K562 (cell line): Measurements from ENCODE around the gene SUV39H2. TPM values are rescaled to one million over a fixed set of nuclear protein-coding genes. Genes with fewer than 3 reads are reported as not detected.

Experiments
- ARHGAP35 ChIP-seq: fragments of 450-650 bp; IDR thresholded peaks from 2 replicates; pipeline ENCODE4 v1.6.1; 2018; ENCODE audit not compliant: partially characterized antibody
- ATF1 ChIP-seq, 2 experiments: fragments of 450-650 bp in 1 of 2; IDR thresholded peaks; 2 replicates each; pipeline ENCODE4 v1.6.1; 2016; ENCODE audit warnings: missing compliant biosample characterization in 1 of 2, missing genetic modification characterization in 1 of 2
- ATF7 ChIP-seq: fragments of 450-650 bp; IDR thresholded peaks from 2 replicates; pipeline ENCODE4 v1.7.1; 2014; ENCODE audit warnings: mild to moderate bottlenecking, moderate library complexity
- BDP1 ChIP-seq: IDR thresholded peaks from 3 replicates; pipeline ENCODE4 v1.6.1; 2011; ENCODE audit not compliant: insufficient read length, insufficient read depth
- CREM ChIP-seq: IDR thresholded peaks from 2 replicates; pipeline ENCODE4 v1.6.1; 2014; ENCODE audit warnings: antibody characterized with exemption, low read depth
- FOXJ2 ChIP-seq: fragments of 200-800 bp; sonication (Bioruptor generic); IDR thresholded peaks from 2 replicates; pipeline ENCODE4 v1.6.1; 2016; ENCODE audit warnings: missing genetic modification characterization, missing compliant biosample characterization
- KDM5B ChIP-seq: fragments of 200-600 bp; sonication (generic); IDR thresholded peaks from 2 replicates; pipeline ENCODE4 v1.6.1; 2012; ENCODE audit warnings: low read depth, mild to moderate bottlenecking, moderate library complexity, low read length, control low read depth, inconsistent platforms; ENCODE audit not compliant: insufficient replicate concordance
- LARP7 ChIP-seq: fragments of 450-650 bp; IDR thresholded peaks from 2 replicates; pipeline ENCODE4 v1.6.1; 2016
- MTF1 ChIP-seq: fragments of 250-450 bp; sonication (Bioruptor Pico); IDR thresholded peaks from 2 replicates; pipeline ENCODE4 v1.9.0; 2021; ENCODE audit warnings: moderate library complexity, mild to moderate bottlenecking, inconsistent platforms, borderline replicate concordance
- POLR2AphosphoS5 ChIP-seq: IDR thresholded peaks from 2 replicates; pipeline ENCODE4 v1.6.1; 2011; ENCODE audit warnings: mild to moderate bottlenecking, low read depth, low read length, moderate library complexity; ENCODE audit not compliant: control insufficient read depth, insufficient read depth
- RBM25 ChIP-seq: fragments of 200-400 bp; formaldehyde crosslinking; IDR thresholded peaks from 2 replicates; pipeline ENCODE4 v1.6.1; 2018; ENCODE audit warnings: low read length, low read depth, moderate library complexity; ENCODE audit not compliant: severe bottlenecking
- RFX1 ChIP-seq: fragments of 450-650 bp; IDR thresholded peaks from 2 replicates; pipeline ENCODE4 v1.6.1; 2016; ENCODE audit warnings: mild to moderate bottlenecking, moderate library complexity
- SMAD2 ChIP-seq: fragments of 150-350 bp; IDR thresholded peaks from 2 replicates; pipeline ENCODE4 v1.6.1; 2014; ENCODE audit warnings: low read depth, mild to moderate bottlenecking, low read length
- ZNF79 ChIP-seq: fragments of 250-450 bp; sonication (Bioruptor Pico); IDR thresholded peaks from 2 replicates; pipeline ENCODE4 v1.4.0; 2020; ENCODE audit warnings: low read depth, mild to moderate bottlenecking, moderate library complexity
- polyA plus RNA-seq, 8 experiments: library from polyadenylated mRNA; depleted of rRNA in 4 of 8; stranded (reverse) in 5 of 8; unstranded in 3 of 8; fragments of >200 nt; fragmentation: Nextera tagmentation in 2 of 8; fragmentation: Illumina TruSeq in 1 of 8; extraction: Ambion mirVana in 2 of 8; extraction: Trizol in 1 of 8; gene quantifications; 2 replicates each; pipeline versions ENCODE4 v1.2.1 to v1.2.3, GENCODE V29; 2011 to 2014; ENCODE audit warnings: inconsistent platforms in 1 of 8, missing spikeins in 1 of 8
- total RNA-seq, 7 experiments: library from RNA; depleted of rRNA in 6 of 7; stranded (reverse); fragments of >200 nt in 6 of 7; fragmentation: Illumina TruSeq in 2 of 7; extraction: Trizol in 2 of 7; gene quantifications; 2 replicates each; pipeline versions ENCODE4 v1.2.1 to v1.2.3, GENCODE V29; 2011 to 2021; ENCODE audit warnings: low replicate concordance in 1 of 7
- TF ChIP-seq, protein P1 (sequence below), 3 experiments: IDR thresholded peaks in 2 of 3; conservative IDR thresholded peaks in 1 of 3; 2 replicates each; pipeline ENCODE4 v1.5.1; 2011 to 2012; ENCODE audit warnings: low read length in 3 of 3, mild to moderate bottlenecking in 3 of 3, control low read depth in 2 of 3, improper control_type of control experiment in 1 of 3, inconsistent platforms in 1 of 3, low read depth in 1 of 3, mixed read lengths in 1 of 3, moderate library complexity in 1 of 3; ENCODE audit not compliant: insufficient read depth in 2 of 3
- TF ChIP-seq, protein P2 (sequence below): sonication (generic); formaldehyde crosslinking; IDR thresholded peaks from 2 replicates; pipeline ENCODE4 v1.8.0; 2023; ENCODE audit warnings: missing genetic modification reagents, mild to moderate bottlenecking, borderline replicate concordance
- TF ChIP-seq, protein P3 (sequence below): sonication (generic); formaldehyde crosslinking; IDR thresholded peaks from 2 replicates; pipeline ENCODE4 v1.8.1; 2023; ENCODE audit warnings: mild to moderate bottlenecking, missing genetic modification reagents
- TF ChIP-seq, protein P4 (sequence below): sonication (generic); formaldehyde crosslinking; IDR thresholded peaks from 2 replicates; pipeline ENCODE4 v1.8.0; 2022; ENCODE audit warnings: mild to moderate bottlenecking, low read depth, missing genetic modification reagents

SUV39H2 gene
- total and polyA plus RNA-seq, 9 of the 15 experiments (the other 6 are each of a cell fraction or from before 2014, with no cell fraction given) = 24.1 to 54.3 (median 41.3) TPM

DNA sequence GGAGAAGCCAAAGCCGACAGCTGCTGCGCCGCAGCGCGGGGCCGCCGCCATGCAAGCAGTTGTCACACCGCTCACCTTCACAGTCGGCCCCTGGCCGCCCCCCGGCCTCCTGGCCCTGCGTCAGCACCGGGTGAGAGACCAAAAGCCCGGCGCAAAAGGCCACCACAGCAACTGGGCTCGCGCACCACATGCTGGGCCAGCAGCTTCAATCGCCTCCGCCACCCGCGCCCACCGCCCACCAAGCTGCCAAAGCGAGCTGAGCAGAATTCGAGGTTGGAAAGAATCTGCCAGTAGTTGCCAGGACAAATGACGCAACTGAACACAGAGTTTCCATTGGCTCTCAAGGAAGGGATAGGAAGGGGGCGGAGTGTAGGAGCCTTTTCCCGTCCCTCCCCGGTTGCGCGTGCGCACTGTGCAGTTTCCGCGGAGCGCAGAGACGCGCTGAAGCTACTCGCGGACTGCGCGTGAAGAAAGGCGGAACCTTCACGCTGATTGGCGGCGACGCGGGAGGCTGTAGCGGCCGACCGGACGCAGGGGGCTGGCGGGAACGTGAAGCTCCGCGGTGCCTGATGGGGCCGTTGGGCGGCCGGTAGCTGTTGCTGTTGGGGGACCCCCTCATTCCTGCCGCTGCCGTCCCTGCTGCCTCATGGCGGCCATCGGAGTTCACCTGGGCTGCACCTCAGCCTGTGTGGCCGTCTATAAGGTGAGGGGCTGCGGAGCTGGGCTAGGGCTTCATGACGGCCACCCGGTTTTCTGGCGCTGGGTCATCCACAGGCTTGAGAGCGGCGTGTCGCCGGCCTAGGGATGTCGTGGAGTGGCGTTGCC is 40.7 kb upstream of the SUV39H2 start, which contains the start of the genes CDNF, HSPA14 and MSANTD7 (continued):
- TF ChIP-seq MTF1 (CRISPR knock-in tag) (no peak), ZNF79 (CRISPR knock-in tag) (no peak), BDP1 (no peak), ARHGAP35 (no peak), FOXJ2 (tag) (no peak), POLR2AphosphoS5 (peak; percentile 66), ATF7 (peak; percentile 91), KDM5B (peak; percentile 94), ATF1 (CRISPR knock-in tag; IDR thresholded peaks at IDR 0.05) (peak; percentile 76), ATF1 (tag; IDR thresholded peaks at IDR 0.05) (peak; percentile 98), RBM25 (peak; percentile 41), CREM (peak; percentile 97), LARP7 (no peak), SMAD2 (no peak), RFX1 (peak; percentile 16; the same call in 1 of the 2 replicates)
- TF ChIP-seq, protein P1, sequence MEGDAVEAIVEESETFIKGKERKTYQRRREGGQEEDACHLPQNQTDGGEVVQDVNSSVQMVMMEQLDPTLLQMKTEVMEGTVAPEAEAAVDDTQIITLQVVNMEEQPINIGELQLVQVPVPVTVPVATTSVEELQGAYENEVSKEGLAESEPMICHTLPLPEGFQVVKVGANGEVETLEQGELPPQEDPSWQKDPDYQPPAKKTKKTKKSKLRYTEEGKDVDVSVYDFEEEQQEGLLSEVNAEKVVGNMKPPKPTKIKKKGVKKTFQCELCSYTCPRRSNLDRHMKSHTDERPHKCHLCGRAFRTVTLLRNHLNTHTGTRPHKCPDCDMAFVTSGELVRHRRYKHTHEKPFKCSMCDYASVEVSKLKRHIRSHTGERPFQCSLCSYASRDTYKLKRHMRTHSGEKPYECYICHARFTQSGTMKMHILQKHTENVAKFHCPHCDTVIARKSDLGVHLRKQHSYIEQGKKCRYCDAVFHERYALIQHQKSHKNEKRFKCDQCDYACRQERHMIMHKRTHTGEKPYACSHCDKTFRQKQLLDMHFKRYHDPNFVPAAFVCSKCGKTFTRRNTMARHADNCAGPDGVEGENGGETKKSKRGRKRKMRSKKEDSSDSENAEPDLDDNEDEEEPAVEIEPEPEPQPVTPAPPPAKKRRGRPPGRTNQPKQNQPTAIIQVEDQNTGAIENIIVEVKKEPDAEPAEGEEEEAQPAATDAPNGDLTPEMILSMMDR (IDR thresholded peaks at IDR 0.05 in 2 of 3, conservative IDR thresholded peaks at IDR 0.05 in 1 of 3; ENCODE audit: insufficient read depth in 2 of 3, low read depth in 1 of 3, low read length in 3 of 3) = no peak
- TF ChIP-seq, protein P2, sequence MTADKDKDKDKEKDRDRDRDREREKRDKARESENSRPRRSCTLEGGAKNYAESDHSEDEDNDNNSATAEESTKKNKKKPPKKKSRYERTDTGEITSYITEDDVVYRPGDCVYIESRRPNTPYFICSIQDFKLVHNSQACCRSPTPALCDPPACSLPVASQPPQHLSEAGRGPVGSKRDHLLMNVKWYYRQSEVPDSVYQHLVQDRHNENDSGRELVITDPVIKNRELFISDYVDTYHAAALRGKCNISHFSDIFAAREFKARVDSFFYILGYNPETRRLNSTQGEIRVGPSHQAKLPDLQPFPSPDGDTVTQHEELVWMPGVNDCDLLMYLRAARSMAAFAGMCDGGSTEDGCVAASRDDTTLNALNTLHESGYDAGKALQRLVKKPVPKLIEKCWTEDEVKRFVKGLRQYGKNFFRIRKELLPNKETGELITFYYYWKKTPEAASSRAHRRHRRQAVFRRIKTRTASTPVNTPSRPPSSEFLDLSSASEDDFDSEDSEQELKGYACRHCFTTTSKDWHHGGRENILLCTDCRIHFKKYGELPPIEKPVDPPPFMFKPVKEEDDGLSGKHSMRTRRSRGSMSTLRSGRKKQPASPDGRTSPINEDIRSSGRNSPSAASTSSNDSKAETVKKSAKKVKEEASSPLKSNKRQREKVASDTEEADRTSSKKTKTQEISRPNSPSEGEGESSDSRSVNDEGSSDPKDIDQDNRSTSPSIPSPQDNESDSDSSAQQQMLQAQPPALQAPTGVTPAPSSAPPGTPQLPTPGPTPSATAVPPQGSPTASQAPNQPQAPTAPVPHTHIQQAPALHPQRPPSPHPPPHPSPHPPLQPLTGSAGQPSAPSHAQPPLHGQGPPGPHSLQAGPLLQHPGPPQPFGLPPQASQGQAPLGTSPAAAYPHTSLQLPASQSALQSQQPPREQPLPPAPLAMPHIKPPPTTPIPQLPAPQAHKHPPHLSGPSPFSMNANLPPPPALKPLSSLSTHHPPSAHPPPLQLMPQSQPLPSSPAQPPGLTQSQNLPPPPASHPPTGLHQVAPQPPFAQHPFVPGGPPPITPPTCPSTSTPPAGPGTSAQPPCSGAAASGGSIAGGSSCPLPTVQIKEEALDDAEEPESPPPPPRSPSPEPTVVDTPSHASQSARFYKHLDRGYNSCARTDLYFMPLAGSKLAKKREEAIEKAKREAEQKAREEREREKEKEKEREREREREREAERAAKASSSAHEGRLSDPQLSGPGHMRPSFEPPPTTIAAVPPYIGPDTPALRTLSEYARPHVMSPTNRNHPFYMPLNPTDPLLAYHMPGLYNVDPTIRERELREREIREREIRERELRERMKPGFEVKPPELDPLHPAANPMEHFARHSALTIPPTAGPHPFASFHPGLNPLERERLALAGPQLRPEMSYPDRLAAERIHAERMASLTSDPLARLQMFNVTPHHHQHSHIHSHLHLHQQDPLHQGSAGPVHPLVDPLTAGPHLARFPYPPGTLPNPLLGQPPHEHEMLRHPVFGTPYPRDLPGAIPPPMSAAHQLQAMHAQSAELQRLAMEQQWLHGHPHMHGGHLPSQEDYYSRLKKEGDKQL (CRISPR knock-in tag) = no peak
- TF ChIP-seq, protein P3, sequence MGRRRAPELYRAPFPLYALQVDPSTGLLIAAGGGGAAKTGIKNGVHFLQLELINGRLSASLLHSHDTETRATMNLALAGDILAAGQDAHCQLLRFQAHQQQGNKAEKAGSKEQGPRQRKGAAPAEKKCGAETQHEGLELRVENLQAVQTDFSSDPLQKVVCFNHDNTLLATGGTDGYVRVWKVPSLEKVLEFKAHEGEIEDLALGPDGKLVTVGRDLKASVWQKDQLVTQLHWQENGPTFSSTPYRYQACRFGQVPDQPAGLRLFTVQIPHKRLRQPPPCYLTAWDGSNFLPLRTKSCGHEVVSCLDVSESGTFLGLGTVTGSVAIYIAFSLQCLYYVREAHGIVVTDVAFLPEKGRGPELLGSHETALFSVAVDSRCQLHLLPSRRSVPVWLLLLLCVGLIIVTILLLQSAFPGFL = no peak; the same call in 1 of the 2 replicates
- TF ChIP-seq, protein P4, sequence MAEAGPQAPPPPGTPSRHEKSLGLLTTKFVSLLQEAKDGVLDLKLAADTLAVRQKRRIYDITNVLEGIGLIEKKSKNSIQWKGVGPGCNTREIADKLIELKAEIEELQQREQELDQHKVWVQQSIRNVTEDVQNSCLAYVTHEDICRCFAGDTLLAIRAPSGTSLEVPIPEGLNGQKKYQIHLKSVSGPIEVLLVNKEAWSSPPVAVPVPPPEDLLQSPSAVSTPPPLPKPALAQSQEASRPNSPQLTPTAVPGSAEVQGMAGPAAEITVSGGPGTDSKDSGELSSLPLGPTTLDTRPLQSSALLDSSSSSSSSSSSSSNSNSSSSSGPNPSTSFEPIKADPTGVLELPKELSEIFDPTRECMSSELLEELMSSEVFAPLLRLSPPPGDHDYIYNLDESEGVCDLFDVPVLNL (CRISPR knock-in tag) = peak; percentile 93
